Activated CD4-positive, alpha-beta T cell treated with anti-CD3 and anti-CD28 coated beads, Interleukin-2, amount 10 ng/mL, durations not matched to agents 7 days and 5 days (primary cell): Measurements from ENCODE around the gene RAB33B. TPM values are rescaled to one million over a fixed set of nuclear protein-coding genes. Genes with fewer than 3 reads are reported as not detected.

ENCODE experiments used
- CTCF ChIA-PET: fragments of 350-600 bp; sonication (Branson Sonifier 250); formaldehyde crosslinking; loops from one replicate; lab custom pipeline; 2021; ENCODE audit warnings: antibody characterized with exemption; lab: Charles Lee
- POLR2A ChIA-PET: fragments of 350-600 bp; sonication (Branson Sonifier 250); formaldehyde crosslinking; loops from one replicate; lab custom pipeline; 2021; ENCODE audit warnings: antibody characterized with exemption; lab: Charles Lee
- DNase-seq: peaks from one replicate; pipeline ENCODE4 v3.0.0-alpha.2; 2020
- H3K27ac Mint-ChIP-seq: one replicate; pipeline ENCODE4 v1.8.0; 2021; ENCODE audit warnings: mild to moderate bottlenecking, moderate library complexity, mixed read lengths
- H3K27me3 Mint-ChIP-seq: one replicate; pipeline ENCODE4 v1.8.0; 2021; ENCODE audit warnings: mixed read lengths
- H3K36me3 Mint-ChIP-seq: one replicate; pipeline ENCODE4 v1.8.0; 2021; ENCODE audit warnings: low read depth, mixed read lengths
- H3K4me1 Mint-ChIP-seq: one replicate; pipeline ENCODE4 v1.8.0; 2021; ENCODE audit warnings: mixed read lengths
- H3K4me3 Mint-ChIP-seq: one replicate; pipeline ENCODE4 v1.8.0; 2021; ENCODE audit warnings: mild to moderate bottlenecking, moderate library complexity, mixed read lengths
- H3K9me3 Mint-ChIP-seq: one replicate; pipeline ENCODE4 v1.8.0; 2021; ENCODE audit warnings: mixed read lengths
- total RNA-seq, 2 experiments: library from RNA; stranded (reverse); gene quantifications; one replicate each; pipeline ENCODE4 v1.2.3, GENCODE V29; 2021

Gene RAB33B
- total RNA-seq, 2 experiments from 2014 or later = 7.3 TPM

DNA sequence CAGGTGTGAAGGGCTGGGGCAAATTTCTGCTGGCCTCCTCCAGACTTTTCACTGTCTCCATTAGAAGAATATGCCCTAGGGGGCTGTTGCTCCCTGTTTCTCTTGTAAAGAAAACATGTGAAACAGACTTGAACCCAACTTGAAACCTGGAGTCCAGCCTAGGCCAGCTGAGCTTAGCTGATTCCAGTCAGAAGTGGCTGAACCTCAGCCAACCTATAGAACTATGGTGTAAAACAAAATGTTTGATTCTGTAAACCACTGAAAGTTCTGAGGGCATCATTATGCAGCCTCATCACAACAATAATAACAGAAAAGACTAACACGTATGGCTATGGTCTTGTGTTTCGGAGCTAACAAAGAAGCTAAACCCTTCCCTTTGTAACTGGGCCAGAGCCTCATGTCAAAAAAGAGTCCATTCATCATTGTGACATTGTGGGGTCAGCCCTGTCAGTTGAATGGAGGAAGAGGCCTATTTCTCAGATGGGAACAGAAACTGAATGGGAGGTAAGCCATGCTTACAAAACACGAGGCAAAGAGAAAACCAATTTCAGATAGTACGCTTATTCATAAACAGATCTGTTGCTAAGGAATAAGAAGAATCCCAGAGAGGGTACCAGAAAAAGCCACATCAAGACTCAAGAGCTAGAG is 68.0 kb downstream of the RAB33B start:
- H3K27me3 Mint-ChIP-seq = no peaks in the 10 kb centered on the region
- peaks cover 13% of the 10 kb centered on the region for H3K4me1 Mint-ChIP-seq
- CTCF ChIA-PET = interaction anchor here (0.6 to 1.7 kb wide), 4 partner anchors 9 to 39 kb away, joined by 3 to 4 read pairs (median 4); no protein-coding TSS in a partner anchor
- peaks cover 25% of the 10 kb centered on the region for H3K36me3 Mint-ChIP-seq
- H3K9me3 Mint-ChIP-seq = no peaks in the 10 kb centered on the region
- H3K4me3 Mint-ChIP-seq = no peak overlapping the region
- POLR2A ChIA-PET = no interaction called here
- no peak for DNase-seq
- no peak overlapping the region for H3K27ac Mint-ChIP-seq

DNA sequence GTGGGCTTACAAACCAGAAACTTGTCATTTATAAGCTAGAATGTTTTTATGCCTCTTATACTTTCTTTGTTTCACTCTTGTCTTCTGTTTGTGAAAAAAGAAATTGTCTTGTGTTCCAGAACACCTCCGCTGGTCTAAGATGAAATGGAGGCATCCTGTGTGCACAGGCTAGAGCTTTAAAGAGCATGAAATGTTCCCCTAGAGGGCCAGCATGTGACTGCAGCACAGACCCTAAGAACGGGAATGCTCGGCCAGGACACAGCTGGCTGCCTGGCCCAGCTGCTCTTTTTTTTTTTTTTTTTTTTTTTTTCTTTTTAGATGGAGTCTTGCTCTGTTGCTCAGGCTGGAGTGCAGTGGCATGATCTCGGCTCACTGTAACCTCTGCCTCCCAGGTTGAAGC is 68.5 kb downstream of the RAB33B start:
- Mint-ChIP-seq H3K9me3 (no peaks in the 10 kb centered on the region), H3K4me3 (no peak overlapping the region), H3K36me3 (peaks cover 24% of the 10 kb centered on the region), H3K27me3 (no peaks in the 10 kb centered on the region), H3K27ac (no peak overlapping the region), H3K4me1 (peaks cover 13% of the 10 kb centered on the region)
- CTCF ChIA-PET = interaction anchor here (0.6 to 1.7 kb wide), 4 partner anchors 8 to 39 kb away, joined by 3 to 4 read pairs (median 4); no protein-coding TSS in a partner anchor
- no peak for DNase-seq
- POLR2A ChIA-PET = no interaction called here

DNA sequence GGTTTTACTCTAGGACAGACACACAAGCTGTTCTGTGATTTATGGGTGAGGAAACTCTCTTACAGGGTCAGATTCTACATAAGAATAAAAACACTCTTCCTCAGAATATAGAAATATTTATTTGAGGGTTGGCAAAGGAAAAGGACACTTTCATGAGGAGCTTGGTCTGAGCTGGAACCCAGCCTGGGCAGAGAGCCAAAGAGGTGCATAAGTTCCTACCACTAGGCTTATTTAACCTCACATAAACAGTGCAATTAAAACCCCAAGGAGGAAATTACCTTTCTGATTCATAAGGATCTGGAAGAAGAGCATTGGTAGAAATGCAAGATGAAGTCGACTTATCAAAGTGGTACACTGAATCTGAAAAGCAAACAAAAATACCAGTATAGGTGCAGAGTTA is 69.2 kb downstream of the RAB33B start:
- Mint-ChIP-seq H3K27ac (no peak overlapping the region), H3K4me3 (no peak overlapping the region), H3K9me3 (no peaks in the 10 kb centered on the region), H3K4me1 (peaks cover 13% of the 10 kb centered on the region), H3K27me3 (no peaks in the 10 kb centered on the region), H3K36me3 (peaks cover 24% of the 10 kb centered on the region)
- POLR2A ChIA-PET = no interaction called here
- CTCF ChIA-PET = interaction anchor here (1.7 kb wide), 2 partner anchors 18 to 31 kb away, joined by 4 read pairs; no protein-coding TSS in a partner anchor
- no peak for DNase-seq

DNA sequence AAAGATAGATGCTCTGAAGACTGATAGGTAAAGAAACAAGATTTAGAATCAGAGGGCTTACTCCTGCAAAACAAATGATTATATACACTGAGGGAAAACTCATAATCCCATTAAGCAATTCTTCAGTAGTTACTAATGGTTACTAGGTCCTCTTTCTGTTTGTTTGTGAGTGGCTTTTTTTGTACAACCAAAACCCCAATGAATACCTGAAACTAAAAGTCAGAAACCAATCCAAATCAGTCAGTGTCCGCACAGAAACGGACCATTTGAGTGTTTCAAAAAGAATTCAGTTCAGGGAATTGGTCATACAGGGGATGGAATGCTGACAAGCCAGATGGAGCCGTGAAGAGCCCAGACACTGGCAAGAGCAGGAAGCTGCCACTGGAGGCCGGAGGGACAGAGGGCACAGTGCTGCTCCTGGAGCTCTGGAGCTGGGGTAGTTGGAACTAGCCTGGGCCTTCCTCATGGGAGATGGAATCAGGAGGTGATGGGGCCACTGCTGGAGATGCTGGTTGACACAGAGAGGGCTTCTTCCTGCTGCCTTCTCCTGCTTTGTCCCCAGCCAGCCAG is 70.2 kb downstream of the RAB33B start:
- peaks cover 16% of the 10 kb centered on the region for H3K4me1 Mint-ChIP-seq
- H3K36me3 Mint-ChIP-seq = peaks cover 18% of the 10 kb centered on the region
- H3K27ac Mint-ChIP-seq = no peak overlapping the region
- no peak overlapping the region for H3K4me3 Mint-ChIP-seq
- no peak for DNase-seq
- CTCF ChIA-PET = no interaction called here
- no peaks in the 10 kb centered on the region for H3K9me3 Mint-ChIP-seq
- H3K27me3 Mint-ChIP-seq = no peaks in the 10 kb centered on the region
- POLR2A ChIA-PET = no interaction called here

DNA sequence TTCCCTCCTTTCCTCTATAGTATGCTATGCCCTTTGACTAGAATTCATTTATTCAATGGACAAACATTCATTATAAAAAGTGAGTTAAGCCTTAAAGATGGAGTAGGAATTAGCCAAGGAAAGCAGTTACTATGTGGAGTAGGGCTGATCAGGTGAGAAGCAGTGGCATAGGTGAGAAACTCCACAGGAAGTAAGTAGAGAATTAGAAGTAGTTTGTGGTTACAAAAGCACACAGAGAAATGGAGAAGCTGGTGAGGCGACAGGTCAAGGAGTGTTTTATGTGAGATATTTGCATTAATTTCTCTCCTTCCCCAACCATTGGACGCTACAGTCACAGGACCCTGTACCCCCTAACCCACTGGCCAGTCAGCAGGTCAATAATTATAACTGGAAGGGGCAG is 71.5 kb downstream of the RAB33B start:
- DNase-seq = no peak
- Mint-ChIP-seq H3K27me3 (no peaks in the 10 kb centered on the region), H3K9me3 (no peaks in the 10 kb centered on the region), H3K4me1 (peaks cover 16% of the 10 kb centered on the region), H3K4me3 (no peak overlapping the region), H3K36me3 (peaks cover 15% of the 10 kb centered on the region), H3K27ac (no peak overlapping the region)
- POLR2A ChIA-PET = no interaction called here
- CTCF ChIA-PET = interaction anchor here (0.6 to 0.7 kb wide), 3 partner anchors 85 to 436 kb away, joined by 3 to 5 read pairs (median 3); no protein-coding TSS in a partner anchor

Other genes starting within 250 kb of the RAB33B start
- gene MGARP, start 173.9 kb upstream of the RAB33B start, total RNA-seq = under 1 TPM; 0.21 to 0.25 TPM
- 10 to 100 TPM; 44.8 to 53.5 TPM for gene NAA15, start 152.6 kb upstream of the RAB33B start, total RNA-seq
- gene NDUFC1, start 151.6 kb upstream of the RAB33B start, total RNA-seq = 10 to 100 TPM; 37.3 to 42.4 TPM
- 1 to 10 TPM; 5.8 to 6.7 TPM for gene SETD7, start 102.1 kb downstream of the RAB33B start, total RNA-seq
- gene MGST2, start 211.7 kb downstream of the RAB33B start, total RNA-seq = 10 to 100 TPM; 22.9 to 25.0 TPM